ENCODE measurements around the gene CYP4F11.
A peak's percentile ranks its signal among the peaks of the same experiment; 100 is the strongest.
"Not testable (repeated sequence)": the region's sequence is repeated elsewhere in the genome, so short reads cannot be mapped to it uniquely, and the experiment has no call there.

Gene CYP4F11

GRCh38 chr19:15934332-15935078 is at the start of gene CYP4F11:
Gene CYP4F11, minus strand, starts transcription at chr19:15934529. Its CDS starts 121 bp downstream, at chr19:15934408.
- no peak for DNase-seq (ENCODE audit: low read depth in 2 of 2)

GRCh38 chr19:15979293-15979692 is 45.0 kb upstream of the CYP4F11 start:
- DNase-seq (ENCODE audit: low read depth in 2 of 2) = no peak

DNA sequence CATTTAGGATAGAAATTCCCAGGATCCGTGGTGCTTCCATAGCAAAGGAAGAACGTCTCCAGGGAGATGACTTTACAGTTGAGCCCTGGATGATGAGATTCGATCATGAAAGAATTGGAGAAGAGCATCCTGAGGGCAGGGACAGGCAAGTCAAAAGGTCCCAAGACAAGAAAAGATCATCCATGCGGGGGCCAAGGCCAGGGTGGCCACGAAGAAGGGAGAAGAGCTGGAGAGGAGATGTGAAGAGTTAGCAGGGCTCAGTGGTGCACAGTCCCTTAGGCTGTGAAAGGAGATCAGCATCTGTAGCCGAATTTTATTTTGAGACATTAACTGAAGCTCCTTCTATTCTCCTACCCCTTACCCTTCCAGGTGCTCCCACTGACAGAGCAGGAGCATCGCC is 43.4 kb upstream of the CYP4F11 start:
- no peak for DNase-seq (ENCODE audit: low read depth in 2 of 2)

GRCh38 chr19:15976836-15977689 is 42.7 kb upstream of the CYP4F11 start:
- DNase-seq (ENCODE audit: low read depth in 2 of 2) = no peak

GRCh38 chr19:15974856-15975255 is 40.5 kb upstream of the CYP4F11 start:
- DNase-seq (ENCODE audit: low read depth in 2 of 2) = no peak

- not testable (repeated sequence) for DNase-seq (ENCODE audit: low read depth in 2 of 2)
These were observed 37.7 kb upstream of the CYP4F11 start for GRCh38 chr19:15972043-15972442.

- no peak for DNase-seq (ENCODE audit: low read depth in 2 of 2)
These were observed 37.0 kb upstream of the CYP4F11 start for GRCh38 chr19:15971224-15971780.

GRCh38 chr19:15964231-15964630 is 29.9 kb upstream of the CYP4F11 start:
- no peak for DNase-seq (ENCODE audit: low read depth in 2 of 2)

DNA sequence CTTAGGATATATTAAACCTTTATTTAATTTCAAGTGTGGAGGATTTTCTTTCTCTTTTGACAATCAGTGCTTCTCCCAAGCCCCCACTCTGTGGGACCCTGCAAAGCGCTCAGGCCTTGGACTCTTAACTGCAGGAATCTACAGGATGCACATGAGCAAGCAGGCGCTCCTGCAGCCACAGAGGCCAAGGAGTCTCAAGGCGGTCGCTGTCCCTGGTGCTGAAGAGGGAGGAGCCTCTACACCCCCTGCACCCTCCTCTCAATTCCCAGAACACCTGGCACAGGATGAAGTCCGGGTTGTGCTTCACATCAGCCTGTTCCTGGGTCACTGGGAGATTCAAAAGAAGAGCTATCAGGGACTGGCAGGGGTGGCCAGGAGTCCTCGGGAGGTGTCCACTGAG is 28.0 kb upstream of the CYP4F11 start:
- DNase-seq (ENCODE audit: low read depth in 2 of 2) = no peak

DNA sequence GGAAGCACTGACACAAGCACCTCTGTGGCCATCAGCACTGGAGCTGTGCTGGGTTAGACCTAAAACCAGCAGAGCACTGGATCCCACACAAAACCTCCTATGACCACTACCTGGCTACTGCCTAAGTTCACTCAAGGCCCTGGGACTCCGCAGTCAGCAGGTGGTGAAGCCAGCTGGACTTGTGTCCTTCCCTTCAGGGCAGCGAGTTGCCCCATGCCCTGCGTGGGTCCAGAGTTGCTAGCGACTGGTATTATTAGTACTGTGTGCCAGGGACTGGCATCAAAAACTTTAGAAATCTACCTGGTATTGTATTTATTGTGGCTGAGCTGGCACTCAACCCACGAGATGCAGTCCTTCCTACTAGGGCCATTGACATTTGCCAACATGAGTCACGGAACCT is 20.5 kb upstream of the CYP4F11 start:
- no peak for DNase-seq (ENCODE audit: low read depth in 2 of 2)

DNA sequence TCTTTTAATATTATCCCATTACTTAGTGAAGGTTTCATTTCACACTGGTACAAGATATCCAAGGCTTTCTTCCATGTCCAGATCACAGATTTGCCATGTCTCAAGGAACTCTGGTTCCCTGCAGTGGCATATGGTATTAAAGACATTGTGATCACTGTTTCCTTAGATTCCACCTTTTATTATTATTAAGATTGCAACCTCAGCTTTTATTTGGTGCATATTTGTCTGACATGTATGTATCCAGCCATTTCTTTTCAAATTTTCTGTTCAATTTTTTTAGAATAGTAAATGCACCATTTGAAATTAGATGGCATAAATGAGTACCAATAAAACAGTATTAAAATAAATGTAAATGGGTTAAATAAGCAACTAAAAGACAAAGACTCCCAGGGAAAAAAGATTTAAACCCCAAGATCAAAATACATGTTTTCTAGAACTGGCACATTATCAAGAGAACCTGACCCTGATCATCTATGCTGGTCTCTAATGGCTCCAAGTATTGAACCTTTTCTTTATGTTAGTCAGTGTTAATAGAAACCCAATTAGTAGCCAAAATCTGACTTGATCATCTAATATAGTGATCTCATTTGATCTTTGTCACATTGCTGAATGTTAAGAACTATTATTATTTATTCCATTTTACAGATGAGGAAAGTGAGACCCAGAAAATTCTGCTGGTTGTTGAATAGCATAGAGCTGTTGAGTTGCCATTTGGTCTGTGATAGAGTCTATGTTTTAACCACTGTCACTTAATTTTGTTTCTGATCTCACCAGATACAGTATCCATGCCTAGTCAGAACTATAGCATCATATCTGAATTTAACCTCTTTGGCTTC is 14.1 kb upstream of the CYP4F11 start, which contains the start of gene OR10H4:
Gene OR10H4 (plus strand): TSS at position 786 of the 836 bp plus-strand sequence. CDS start 0 bp downstream, at position 786.
- DNase-seq (ENCODE audit: low read depth in 2 of 2) = no peak

DNA sequence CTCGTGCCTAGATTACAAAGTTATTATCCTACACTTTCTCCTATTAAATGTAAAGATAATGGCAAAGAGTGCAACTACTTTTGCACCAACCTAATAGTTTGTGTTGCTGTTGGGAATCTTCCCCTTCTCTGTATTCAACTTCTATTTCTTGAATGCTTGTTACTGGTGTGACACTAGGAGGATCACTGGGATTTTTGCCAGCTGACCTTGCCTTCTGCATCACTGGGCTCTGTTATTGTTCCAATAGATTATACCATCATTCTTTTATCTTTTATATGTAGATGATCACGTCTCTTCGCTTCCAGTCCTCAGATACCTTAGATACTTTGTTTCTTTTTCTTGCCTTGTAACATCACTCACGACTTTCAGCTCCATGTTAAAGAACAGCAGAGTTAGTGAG is 11.0 kb upstream of the CYP4F11 start:
- DNase-seq (ENCODE audit: low read depth in 2 of 2) = no peak

GRCh38 chr19:15944401-15944800 is 10.1 kb upstream of the CYP4F11 start:
- no peak for DNase-seq (ENCODE audit: low read depth in 2 of 2)

DNA sequence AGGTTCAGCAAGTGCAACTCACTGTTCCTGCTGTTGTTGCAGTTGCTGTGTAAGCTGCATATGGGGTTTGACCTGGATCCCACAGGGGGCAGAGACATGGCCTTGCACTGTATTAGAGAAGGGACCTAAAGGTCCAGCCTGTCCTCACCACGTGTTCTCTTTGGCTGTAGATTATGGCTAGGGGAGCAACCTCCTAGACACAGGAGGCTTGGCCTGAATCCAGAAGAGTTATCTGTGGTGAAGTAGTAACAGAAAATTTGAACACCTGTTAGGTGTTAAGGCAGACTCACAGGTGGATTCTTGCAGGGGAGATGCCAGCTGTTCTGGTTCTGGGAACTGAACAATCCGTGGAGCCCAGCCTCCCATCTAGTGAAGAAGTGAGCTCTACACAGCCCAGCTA is 3.4 kb upstream of the CYP4F11 start:
- DNase-seq (ENCODE audit: low read depth in 2 of 2) = no peak

DNA sequence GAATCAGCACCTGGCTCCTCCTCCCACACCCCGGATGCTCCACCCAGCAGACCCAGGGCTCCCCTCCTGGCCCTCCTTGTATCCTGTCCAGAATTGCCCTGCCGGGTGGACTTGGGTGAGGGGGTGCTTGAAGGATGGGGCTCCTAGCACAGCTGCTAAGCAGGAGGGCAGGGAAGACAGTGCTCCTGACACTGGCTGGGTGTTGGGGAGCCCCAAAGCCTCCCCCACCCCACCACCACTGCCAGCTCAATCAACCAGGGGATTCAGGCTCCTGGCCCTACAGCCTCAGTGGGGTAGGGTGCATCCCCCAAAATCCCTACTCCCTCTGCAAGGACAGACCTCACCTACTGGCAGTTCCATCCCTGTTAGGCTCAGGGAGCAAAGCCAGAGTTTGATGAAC is 2.6 kb upstream of the CYP4F11 start:
- no peak for DNase-seq (ENCODE audit: low read depth in 2 of 2)

DNA sequence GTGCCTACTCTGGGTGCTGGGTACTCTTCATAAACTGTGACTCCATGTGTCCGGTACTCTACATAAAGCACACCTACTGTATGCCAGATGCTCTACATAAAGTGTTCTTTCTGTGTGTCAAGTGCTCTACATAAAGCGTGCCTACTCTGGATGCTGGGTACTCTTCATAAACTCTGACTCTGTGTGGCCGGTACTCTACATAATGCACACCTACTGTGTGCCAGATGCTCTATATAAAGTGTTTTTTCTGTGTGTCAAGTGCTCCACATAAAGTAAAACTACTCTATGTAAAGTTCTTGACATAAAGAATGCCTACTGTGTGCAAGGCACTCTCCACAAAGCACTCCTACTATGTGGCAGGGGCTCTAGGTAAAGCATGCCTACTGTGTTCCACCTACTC is 1.8 kb upstream of the CYP4F11 start:
- DNase-seq (ENCODE audit: low read depth in 2 of 2) = no peak

- no peak for DNase-seq (ENCODE audit: low read depth in 2 of 2)
These were observed 906 bp upstream of the CYP4F11 start for GRCh38 chr19:15935167-15935702.

- peak in 1 of 2 donors; percentile 2 for DNase-seq (ENCODE audit: low read depth in 2 of 2)
These were observed 483 bp downstream of the CYP4F11 start for GRCh38 chr19:15933761-15934331.

GRCh38 chr19:15928321-15928720 is 6.0 kb downstream of the CYP4F11 start:
- DNase-seq (ENCODE audit: low read depth in 2 of 2) = no peak

- DNase-seq (ENCODE audit: low read depth in 2 of 2) = no peak
These were observed 7.8 kb downstream of the CYP4F11 start for GRCh38 chr19:15926484-15926883.

GRCh38 chr19:15923702-15924101 is 10.6 kb downstream of the CYP4F11 start:
- DNase-seq (ENCODE audit: low read depth in 2 of 2) = no peak

All from activated CD8-positive, alpha-beta memory T cell treated with anti-CD3 and anti-CD28 coated beads for 4 hours (primary cell).